Natural killer cell (primary cell): Measurements from ENCODE around the gene ADCY5. TPM values are rescaled to one million over a fixed set of nuclear protein-coding genes. Genes with fewer than 3 reads are reported as not detected.

ENCODE experiments used
- ATAC-seq, 3 donors: fragments of 150-1000 bp in 2 of 3; fragments of 200-7000 bp in 1 of 3; cut with Tn5 transposase; 1 replicate in 1 of 3; 2 replicates in 2 of 3; pipeline ENCODE4 v1.10.0; 2021; ENCODE audit warnings: mild to moderate bottlenecking in 2 of 3, moderate library complexity in 2 of 3
- DNase-seq, 2 donors: peaks; one replicate each; pipeline versions ENCODE4 v3.0.0 to v3.0.0-alpha.2; 2013 to 2021; ENCODE audit warnings: mixed read lengths in 1 of 2
- H3K27ac ChIP-seq: one replicate; pipeline ENCODE4 v1.5.1; 2013; ENCODE audit warnings: mild to moderate bottlenecking, low read length
- H3K27me3 ChIP-seq: one replicate; pipeline ENCODE4 v1.6.1; 2013; ENCODE audit warnings: low read length; ENCODE audit not compliant: control insufficient read depth, insufficient read depth
- H3K36me3 ChIP-seq: one replicate; pipeline ENCODE4 v1.6.1; 2013; ENCODE audit warnings: low read length; ENCODE audit not compliant: control insufficient read depth, insufficient read depth
- H3K4me1 ChIP-seq: one replicate; pipeline ENCODE4 v1.6.1; 2013; ENCODE audit warnings: low read length; ENCODE audit not compliant: control insufficient read depth, insufficient read depth
- H3K4me3 ChIP-seq: one replicate; pipeline ENCODE4 v1.5.1; 2013; ENCODE audit warnings: low read length
- H3K9me3 ChIP-seq: one replicate; pipeline ENCODE4 v1.6.1; 2013; ENCODE audit warnings: low read length; ENCODE audit not compliant: control insufficient read depth, insufficient read depth
- H3K27ac Mint-ChIP-seq, 2 donors: one replicate each; pipeline ENCODE4 v1.8.0; 2022; ENCODE audit warnings: mild to moderate bottlenecking in 2 of 2, mixed read lengths in 2 of 2, moderate library complexity in 1 of 2
- H3K27me3 Mint-ChIP-seq, 2 donors: one replicate each; pipeline ENCODE4 v1.8.0; 2022; ENCODE audit warnings: low read depth in 2 of 2, mixed read lengths in 2 of 2
- H3K36me3 Mint-ChIP-seq: one replicate; pipeline ENCODE4 v1.8.0; 2022; ENCODE audit warnings: mixed read lengths
- H3K4me1 Mint-ChIP-seq, 2 donors: one replicate each; pipeline ENCODE4 v1.8.0; 2022; ENCODE audit warnings: mixed read lengths in 2 of 2
- H3K4me3 Mint-ChIP-seq: one replicate; pipeline ENCODE4 v1.8.0; 2022; ENCODE audit warnings: mild to moderate bottlenecking, moderate library complexity, mixed read lengths
- H3K9me3 Mint-ChIP-seq, 2 donors: one replicate each; pipeline ENCODE4 v1.8.0; 2022; ENCODE audit warnings: mixed read lengths in 2 of 2
- WGBS: methylation state at CpG from one replicate; pipeline ENCODE4 v1.1.7; 2013; ENCODE audit warnings: missing lambda C conversion rate; ENCODE audit not compliant: insufficient coverage; 5-methylcytosine and 5-hydroxymethylcytosine counted together
- intact Hi-C: fragments of 100-400 bp; cut with micrococcal nuclease; formaldehyde crosslinking; loops from one replicate; pipeline ENCODE4 v1.14.2; 2022
- total RNA-seq, 4 donors: library from RNA; stranded (reverse); fragments of 120-200 nt in 1 of 4; gene quantifications; one replicate each; pipeline versions ENCODE4 v1.2.3 to v1.2.4, GENCODE V29; 2013 to 2022
- TF ChIP-seq, protein P1 (sequence below): fragments of 200-600 bp; IDR thresholded peaks from one replicate; pipeline ENCODE4 v1.8.0; 2022; ENCODE audit warnings: antibody characterized with exemption

The ADCY5 gene
- total RNA-seq, 3 donors from 2014 or later (not counting 1 experiment from before 2014, with no cell fraction given), result not detected

DNA sequence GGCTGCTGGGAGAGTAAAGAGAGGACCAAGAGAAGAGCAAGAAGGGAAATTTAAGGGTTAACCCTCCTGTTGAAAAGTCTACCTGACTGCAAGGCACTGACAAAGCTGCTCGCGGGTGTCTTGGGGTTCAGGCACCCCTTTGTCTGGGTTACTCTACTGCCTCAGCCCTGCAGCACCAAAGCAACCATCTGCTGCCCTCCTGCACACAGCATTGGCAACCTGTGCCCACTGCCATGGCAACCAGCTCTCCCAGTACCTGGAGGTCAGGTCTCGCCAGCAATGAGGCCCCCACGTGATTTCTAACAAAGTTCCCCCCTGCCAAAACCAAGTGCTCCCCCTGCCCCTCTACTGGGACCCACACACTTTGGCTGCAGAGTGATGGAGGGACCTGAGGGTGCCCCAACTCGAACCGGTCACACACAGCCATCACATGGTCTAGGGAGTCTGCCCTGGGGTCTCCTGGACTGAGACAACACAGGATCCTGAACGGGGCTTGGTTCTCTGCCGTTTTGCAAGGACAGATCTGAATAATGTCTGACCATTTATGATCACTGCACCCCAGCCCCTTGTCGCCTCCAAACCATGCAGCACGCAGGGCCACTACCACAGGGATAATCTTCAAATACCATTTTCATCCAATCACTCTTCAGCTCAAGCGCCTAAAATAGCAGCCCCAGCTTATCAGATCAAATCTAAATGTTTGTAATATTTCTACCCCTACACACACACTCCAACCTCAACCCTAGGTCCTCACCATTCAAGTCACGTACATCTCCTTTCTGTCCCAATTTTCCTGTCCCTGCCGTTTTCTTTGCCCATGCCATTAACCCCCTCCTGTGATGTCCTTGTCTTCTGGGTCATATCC is 50.7 kb downstream of the ADCY5 start:
- Histone ChIP-seq H3K4me1 (no peaks in the 10 kb centered on the region), H3K9me3 (no peaks in the 10 kb centered on the region), H3K27ac (no peak overlapping the region), H3K4me3 (no peak overlapping the region), H3K36me3 (no peaks in the 10 kb centered on the region), H3K27me3 (no peaks in the 10 kb centered on the region)
- DNase-seq, result no peak
- peaks cover 0 to 13% of the 10 kb centered on the region in 2 donors for H3K27me3 Mint-ChIP-seq
- H3K4me1 Mint-ChIP-seq, result no peaks in the 10 kb centered on the region
- no peak for ATAC-seq
- no peak overlapping the region for H3K27ac Mint-ChIP-seq
- intact Hi-C loops, result no loop called here
- H3K4me3 Mint-ChIP-seq, result no peak overlapping the region
- no peaks in the 10 kb centered on the region for H3K36me3 Mint-ChIP-seq
- 68% methylated on average over 13 of the region's 13 CpGs for WGBS
- no peaks in the 10 kb centered on the region for H3K9me3 Mint-ChIP-seq
- TF ChIP-seq, protein P1, sequence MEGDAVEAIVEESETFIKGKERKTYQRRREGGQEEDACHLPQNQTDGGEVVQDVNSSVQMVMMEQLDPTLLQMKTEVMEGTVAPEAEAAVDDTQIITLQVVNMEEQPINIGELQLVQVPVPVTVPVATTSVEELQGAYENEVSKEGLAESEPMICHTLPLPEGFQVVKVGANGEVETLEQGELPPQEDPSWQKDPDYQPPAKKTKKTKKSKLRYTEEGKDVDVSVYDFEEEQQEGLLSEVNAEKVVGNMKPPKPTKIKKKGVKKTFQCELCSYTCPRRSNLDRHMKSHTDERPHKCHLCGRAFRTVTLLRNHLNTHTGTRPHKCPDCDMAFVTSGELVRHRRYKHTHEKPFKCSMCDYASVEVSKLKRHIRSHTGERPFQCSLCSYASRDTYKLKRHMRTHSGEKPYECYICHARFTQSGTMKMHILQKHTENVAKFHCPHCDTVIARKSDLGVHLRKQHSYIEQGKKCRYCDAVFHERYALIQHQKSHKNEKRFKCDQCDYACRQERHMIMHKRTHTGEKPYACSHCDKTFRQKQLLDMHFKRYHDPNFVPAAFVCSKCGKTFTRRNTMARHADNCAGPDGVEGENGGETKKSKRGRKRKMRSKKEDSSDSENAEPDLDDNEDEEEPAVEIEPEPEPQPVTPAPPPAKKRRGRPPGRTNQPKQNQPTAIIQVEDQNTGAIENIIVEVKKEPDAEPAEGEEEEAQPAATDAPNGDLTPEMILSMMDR, result no peak

DNA sequence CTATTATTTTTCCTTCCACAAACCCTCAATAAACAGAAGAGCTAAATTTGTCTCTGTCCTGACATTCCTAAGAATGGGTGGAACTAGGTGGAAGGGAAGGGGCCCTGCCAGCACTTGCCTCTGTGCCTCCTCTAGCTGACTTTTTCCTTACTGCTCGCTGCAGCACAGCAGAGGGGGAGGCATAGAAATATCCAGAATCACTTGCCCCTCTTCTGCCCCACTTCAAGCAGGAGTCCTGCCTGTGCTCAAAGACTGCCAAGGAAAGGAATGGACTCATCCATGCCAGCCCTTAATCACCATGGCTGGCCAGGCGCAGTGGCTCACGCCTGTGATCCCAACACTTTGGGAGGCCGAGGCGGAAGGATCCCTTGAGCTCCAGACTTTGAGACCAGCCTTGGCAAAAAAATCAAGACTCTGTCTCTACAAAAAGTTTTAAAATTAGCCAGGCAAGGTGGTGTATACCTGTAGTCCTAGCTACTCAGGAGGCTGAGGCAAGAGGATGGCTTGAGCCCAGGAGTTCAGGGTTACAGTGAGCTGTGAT is 51.8 kb downstream of the ADCY5 start:
- TF ChIP-seq, protein P1, result no peak
- no peak overlapping the region for H3K4me3 Mint-ChIP-seq
- 98% methylated on average over 5 of the region's 5 CpGs for WGBS
- peaks cover 0 to 13% of the 10 kb centered on the region in 2 donors for H3K27me3 Mint-ChIP-seq
- H3K9me3 Mint-ChIP-seq, result no peaks in the 10 kb centered on the region
- no peaks in the 10 kb centered on the region for H3K36me3 Mint-ChIP-seq
- no peaks in the 10 kb centered on the region for H3K4me1 Mint-ChIP-seq
- no peak overlapping the region for H3K4me3 ChIP-seq
- H3K27ac ChIP-seq, result no peak overlapping the region
- intact Hi-C loops, result no loop called here
- no peak for DNase-seq
- H3K4me1 ChIP-seq, result no peaks in the 10 kb centered on the region
- H3K36me3 ChIP-seq, result no peaks in the 10 kb centered on the region
- H3K27ac Mint-ChIP-seq, result no peak overlapping the region
- H3K9me3 ChIP-seq, result no peaks in the 10 kb centered on the region
- H3K27me3 ChIP-seq, result no peaks in the 10 kb centered on the region
- ATAC-seq, result no peak

- WGBS, result 88% methylated on average over 5 of the region's 8 CpGs
- no peaks in the 10 kb centered on the region for H3K36me3 ChIP-seq
- intact Hi-C loops, result no loop called here
- peaks cover 0 to 13% of the 10 kb centered on the region in 2 donors for H3K27me3 Mint-ChIP-seq
- no peak overlapping the region for H3K4me3 ChIP-seq
- H3K4me1 ChIP-seq, result no peaks in the 10 kb centered on the region
- H3K4me1 Mint-ChIP-seq, result no peaks in the 10 kb centered on the region
- no peak for ATAC-seq
- no peaks in the 10 kb centered on the region for H3K9me3 Mint-ChIP-seq
- TF ChIP-seq, protein P1, result no peak
- no peaks in the 10 kb centered on the region for H3K36me3 Mint-ChIP-seq
- no peak overlapping the region for H3K4me3 Mint-ChIP-seq
- no peaks in the 10 kb centered on the region for H3K9me3 ChIP-seq
- H3K27me3 ChIP-seq, result no peaks in the 10 kb centered on the region
- H3K27ac ChIP-seq, result no peak overlapping the region
- no peak overlapping the region for H3K27ac Mint-ChIP-seq
- DNase-seq, result no peak
Measured at GRCh38 chr3:123396171-123397049, 52.5 kb downstream of the ADCY5 start.
